ENCODE results near the gene SEBOX. TPM values are rescaled to one million over a fixed set of nuclear protein-coding genes. Genes with fewer than 3 reads are reported as not detected.

SEBOX gene
- total and polyA plus RNA-seq, 5 experiments from 2014 or later: not detected

GRCh38 chr17:28372203-28372944 is 7.4 kb upstream of the SEBOX start:
- POLR2A ChIA-PET: interaction anchor here (0.6 to 4.9 kb wide), 7 partner anchors 12 to 355 kb away, joined by 3 to 29 read pairs (median 12); partner anchors contain the start of genes IFT20, POLDIP2 and TNFAIP1
- Mint-ChIP-seq H3K36me3 (peaks cover 0 to 4% (median 3%) of the 10 kb centered on the region in 3 donors), H3K27me3 (no peaks in the 10 kb centered on the region), H3K4me3 (peak overlapping the region; percentile 68 to 99 (median 78)), H3K27ac (peak overlapping the region in 9 of 10 donors; percentile 50 to 94 (median 73)), H3K9me3 (no peaks in the 10 kb centered on the region), H3K4me1 (peaks cover 12 to 25% (median 23%) of the 10 kb centered on the region in 4 donors)
- ATAC-seq: peak; percentile 3 to 5
- DNase-seq: peak in 1 of 10 donors; percentile 54

DNA sequence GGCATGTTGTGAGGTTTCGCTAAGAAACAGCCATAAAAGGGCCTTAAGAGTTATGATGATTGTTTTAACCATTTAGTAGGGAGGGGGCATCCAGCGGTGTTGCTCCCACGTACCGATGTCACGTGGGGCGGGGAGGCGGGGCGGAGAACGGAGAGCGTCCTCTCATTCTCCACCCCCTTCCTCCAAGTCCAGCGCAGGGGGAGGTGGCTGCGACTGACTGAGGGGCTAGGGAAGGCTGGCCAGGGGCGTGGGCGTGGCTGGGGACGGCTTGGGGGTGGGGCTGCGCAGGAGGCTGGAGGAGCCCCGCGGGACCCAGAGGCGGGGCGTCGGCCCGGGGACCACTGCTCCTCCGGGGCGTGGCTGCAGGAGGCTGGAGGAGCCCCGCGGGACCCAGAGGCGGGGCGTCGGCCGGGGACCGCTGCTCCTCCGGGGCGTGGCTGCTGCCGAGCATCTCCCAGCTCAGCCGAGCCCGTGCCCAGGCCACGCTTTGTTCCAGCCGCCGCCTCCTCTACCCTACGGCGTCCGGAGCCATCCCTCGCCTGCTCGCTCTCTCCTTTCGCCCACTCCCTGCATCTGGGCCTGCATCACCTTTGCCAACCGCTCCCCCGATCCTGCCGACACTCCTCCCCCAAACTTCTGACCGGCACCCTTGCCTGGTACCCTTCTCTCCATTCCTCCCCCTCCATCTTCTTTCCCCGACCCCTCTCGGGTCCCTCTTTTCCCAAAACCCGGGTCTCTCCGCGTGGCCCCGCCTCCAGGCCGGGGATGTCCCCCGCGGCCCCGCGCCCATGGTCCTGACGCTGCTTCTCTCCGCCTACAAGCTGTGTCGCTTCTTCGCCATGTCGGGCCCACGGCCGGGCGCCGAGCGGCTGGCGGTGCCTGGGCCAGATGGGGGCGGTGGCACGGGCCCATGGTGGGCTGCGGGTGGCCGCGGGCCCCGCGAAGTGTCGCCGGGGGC is 6.5 kb upstream of the SEBOX start, which contains the start of gene SARM1:
TSS of gene SARM1 (plus strand) at position 450 of the 958 bp plus-strand sequence. CDS start at position 789, 339 bp downstream.
- peak within 1 kb of the TSS; percentile 86 to 99 (median 96) for H3K4me3 Mint-ChIP-seq
- peak; percentile 84 to 85 for ATAC-seq

DNA sequence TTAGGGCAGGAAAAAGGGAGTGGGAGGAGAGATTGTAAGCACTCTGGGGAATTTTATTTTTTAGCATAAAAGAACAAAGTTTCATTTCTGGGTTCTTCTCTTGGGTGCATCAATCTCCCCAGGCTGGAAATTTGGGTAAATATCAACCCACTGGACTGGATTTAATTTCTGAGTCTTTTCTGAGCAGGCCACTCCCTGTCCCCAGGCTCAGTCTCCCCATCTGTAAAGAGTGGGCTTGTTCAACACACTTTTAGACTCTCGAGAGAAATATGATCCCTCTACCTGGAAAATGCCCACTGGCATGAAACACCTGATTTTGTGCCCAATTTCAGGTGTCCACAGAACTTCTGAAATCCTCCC is 5.7 kb upstream of the SEBOX start:
- Mint-ChIP-seq H3K4me1 (peaks cover 12 to 25% (median 23%) of the 10 kb centered on the region in 4 donors), H3K27ac (peak overlapping the region; percentile 85 to 98 (median 94)), H3K4me3 (peak overlapping the region; percentile 86 to 99 (median 96)), H3K36me3 (peaks cover 0 to 4% (median 3%) of the 10 kb centered on the region in 3 donors), H3K27me3 (no peaks in the 10 kb centered on the region), H3K9me3 (no peaks in the 10 kb centered on the region)
- DNase-seq: no peak
- no peak for ATAC-seq
- POLR2A ChIA-PET: interaction anchor here (3.0 to 4.9 kb wide), 2 partner anchors 13 to 35 kb away, joined by 12 to 29 read pairs; partner anchors contain the start of genes IFT20, POLDIP2 and TNFAIP1

More for the DNA sequence above, 6.5 kb upstream of the SEBOX start, which contains the start of gene SARM1:
- peak within 1 kb of the TSS; percentile 87 to 98 (median 96) for H3K27ac Mint-ChIP-seq
- POLR2A ChIA-PET: interaction anchor here (0.6 to 4.9 kb wide), 6 partner anchors 13 to 1975 kb away, joined by 3 to 29 read pairs (median 8); partner anchors contain the start of genes IFT20, POLDIP2 and TNFAIP1
- H3K9me3 Mint-ChIP-seq: no peaks in the 10 kb centered on the region
- peaks cover 12 to 25% (median 23%) of the 10 kb centered on the region in 4 donors for H3K4me1 Mint-ChIP-seq
- peaks cover 0 to 4% (median 3%) of the 10 kb centered on the region in 3 donors for H3K36me3 Mint-ChIP-seq
- no peaks in the 10 kb centered on the region for H3K27me3 Mint-ChIP-seq
- peak; percentile 64 to 89 (median 76) for DNase-seq

GRCh38 chr17:28370035-28370743 is 5.2 kb upstream of the SEBOX start, which contains the start of gene VTN:
Gene VTN (minus strand): TSS chr17:28370307. CDS start chr17:28370203, 104 bp downstream.
- Mint-ChIP-seq H3K27ac (peak within 1 kb of the TSS; percentile 87 to 98 (median 96)), H3K9me3 (no peaks in the 10 kb centered on the region), H3K36me3 (peaks cover 0 to 4% (median 3%) of the 10 kb centered on the region in 3 donors), H3K4me3 (peak within 1 kb of the TSS; percentile 86 to 99 (median 96)), H3K27me3 (no peaks in the 10 kb centered on the region), H3K4me1 (peaks cover 12 to 25% (median 23%) of the 10 kb centered on the region in 4 donors)
- POLR2A ChIA-PET: interaction anchor here (2.3 to 4.9 kb wide), 3 partner anchors 13 to 34 kb away, joined by 7 to 29 read pairs (median 12); partner anchors contain the start of genes IFT20, POLDIP2 and TNFAIP1
- no peak for ATAC-seq
- no peak for DNase-seq

DNA sequence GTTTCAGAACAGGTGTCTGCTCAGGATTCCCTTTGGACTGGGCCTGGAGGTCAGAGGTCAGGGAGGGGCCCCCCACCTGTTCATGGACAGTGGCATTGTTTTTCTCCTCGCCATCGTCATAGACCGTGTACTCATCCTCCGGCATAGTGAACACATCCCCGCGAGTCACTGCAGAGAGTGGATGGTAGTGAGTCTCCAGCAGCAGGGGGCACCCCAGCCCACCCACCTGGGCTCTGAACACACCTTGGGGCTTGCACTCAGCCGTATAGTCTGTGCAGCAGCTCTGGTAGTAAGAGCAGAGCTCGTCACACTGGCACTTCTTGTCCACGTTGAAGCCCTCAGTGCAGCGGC is 4.7 kb upstream of the SEBOX start:
- peak in 1 of 2 donors; percentile 8 for ATAC-seq
- Mint-ChIP-seq H3K4me1 (peaks cover 9 to 23% (median 22%) of the 10 kb centered on the region in 4 donors), H3K27ac (peak overlapping the region in 8 of 10 donors; percentile 25 to 98 (median 84)), H3K9me3 (no peaks in the 10 kb centered on the region), H3K27me3 (no peaks in the 10 kb centered on the region), H3K4me3 (peak overlapping the region in 6 of 10 donors; percentile 23 to 99 (median 71)), H3K36me3 (peaks cover 0 to 2% (median 0%) of the 10 kb centered on the region in 3 donors)
- POLR2A ChIA-PET: interaction anchor here (2.3 to 4.9 kb wide), 3 partner anchors 12 to 34 kb away, joined by 7 to 29 read pairs (median 12); partner anchors contain the start of genes IFT20, POLDIP2 and TNFAIP1
- no peak for DNase-seq

GRCh38 chr17:28368915-28369683 is 4.1 kb upstream of the SEBOX start:
- no peak for ATAC-seq
- POLR2A ChIA-PET: interaction anchor here (2.3 to 4.9 kb wide), 2 partner anchors 12 to 15 kb away, joined by 7 to 29 read pairs; partner anchors contain the start of gene POLDIP2
- H3K36me3 Mint-ChIP-seq: peaks cover 0 to 2% (median 0%) of the 10 kb centered on the region in 3 donors
- H3K27me3 Mint-ChIP-seq: no peaks in the 10 kb centered on the region
- H3K4me1 Mint-ChIP-seq: peaks cover 9 to 23% (median 22%) of the 10 kb centered on the region in 4 donors
- H3K9me3 Mint-ChIP-seq: no peaks in the 10 kb centered on the region
- H3K4me3 Mint-ChIP-seq: peak overlapping the region in 1 of 10 donors; percentile 18
- no peak for DNase-seq
- peak overlapping the region in 4 of 10 donors; percentile 20 to 98 (median 46) for H3K27ac Mint-ChIP-seq

DNA sequence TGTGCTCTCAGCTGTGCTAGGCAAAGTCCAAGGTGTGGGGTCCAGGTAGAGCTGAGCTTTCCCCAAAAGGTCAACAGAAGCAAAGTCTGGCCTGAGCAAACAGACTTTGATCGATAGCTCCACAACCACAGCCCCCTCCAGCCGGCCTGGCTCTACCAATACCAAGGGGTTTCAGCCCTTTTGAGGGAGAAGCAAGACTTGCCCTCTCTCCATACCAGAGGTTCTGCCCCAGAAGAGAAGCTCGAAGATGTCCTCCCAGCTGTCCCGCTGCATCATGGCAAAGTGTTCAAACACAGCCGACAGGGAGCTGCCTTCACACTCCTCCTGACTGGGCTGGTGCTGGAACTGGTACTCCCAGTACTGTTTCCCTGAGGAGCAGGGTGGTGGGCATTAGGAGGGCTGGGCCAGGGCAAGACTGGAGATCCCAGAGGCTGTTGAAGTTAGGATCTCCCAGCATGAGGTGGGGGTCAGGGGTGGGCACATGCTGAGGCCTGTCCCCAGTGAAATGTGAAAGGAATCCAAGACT is 3.4 kb upstream of the SEBOX start:
- no peaks in the 10 kb centered on the region for H3K9me3 Mint-ChIP-seq
- no peak for DNase-seq
- no peak for ATAC-seq
- H3K4me1 Mint-ChIP-seq: peaks cover 7 to 19% (median 18%) of the 10 kb centered on the region in 4 donors
- H3K27me3 Mint-ChIP-seq: no peaks in the 10 kb centered on the region
- no peak overlapping the region for H3K4me3 Mint-ChIP-seq
- peaks cover 0 to 5% (median 0%) of the 10 kb centered on the region in 3 donors for H3K36me3 Mint-ChIP-seq
- H3K27ac Mint-ChIP-seq: peak overlapping the region in 4 of 10 donors; percentile 9 to 56 (median 22)
- POLR2A ChIA-PET: interaction anchor here (2.3 to 2.4 kb wide), 2 partner anchors 10 to 16 kb away, joined by 7 to 11 read pairs; partner anchors contain the start of gene POLDIP2

DNA sequence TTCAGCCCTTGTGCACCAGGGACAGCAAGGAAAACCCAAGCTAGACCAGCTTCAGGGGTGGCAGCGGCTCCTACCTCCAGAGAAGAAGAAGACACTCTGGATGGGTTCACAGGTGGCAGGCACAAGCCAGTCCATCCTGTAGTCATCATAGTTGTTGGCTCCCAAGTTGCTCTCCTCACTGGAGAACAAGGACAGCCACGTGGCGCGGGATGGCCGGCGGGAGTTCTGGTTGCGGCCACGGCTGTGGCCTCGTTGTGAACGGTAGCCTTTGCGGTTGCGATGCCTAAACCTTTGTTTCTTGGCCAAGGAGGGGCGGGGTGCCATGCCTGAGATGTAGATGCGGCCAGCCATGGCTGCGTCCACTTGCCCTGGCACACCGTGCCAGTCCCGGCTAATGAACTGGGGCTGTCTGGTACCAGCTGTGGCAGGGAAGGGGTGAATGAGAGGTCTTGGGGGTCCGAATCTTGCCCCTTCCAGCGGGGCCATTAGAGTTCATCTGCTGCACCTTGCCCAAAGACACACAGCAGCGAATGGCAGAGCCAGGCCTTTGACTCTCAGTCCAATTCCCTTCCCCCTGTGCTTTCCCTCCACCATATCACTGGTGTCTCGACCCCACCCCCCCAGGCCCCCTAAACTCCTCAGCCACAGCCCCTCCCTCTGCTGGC is 2.8 kb upstream of the SEBOX start:
- ATAC-seq: no peak
- Mint-ChIP-seq H3K27me3 (no peaks in the 10 kb centered on the region), H3K9me3 (no peaks in the 10 kb centered on the region), H3K36me3 (peaks cover 0 to 10% (median 0%) of the 10 kb centered on the region in 3 donors), H3K27ac (peak overlapping the region in 2 of 10 donors; percentile 31 to 59), H3K4me3 (no peak overlapping the region), H3K4me1 (peaks cover 6 to 13% (median 13%) of the 10 kb centered on the region in 4 donors)
- peak in 1 of 10 donors; percentile 30 for DNase-seq
- POLR2A ChIA-PET: interaction anchor here (2.4 kb wide), 1 partner anchor 10 kb away, joined by 11 read pairs; the partner anchor contains the start of gene POLDIP2

DNA sequence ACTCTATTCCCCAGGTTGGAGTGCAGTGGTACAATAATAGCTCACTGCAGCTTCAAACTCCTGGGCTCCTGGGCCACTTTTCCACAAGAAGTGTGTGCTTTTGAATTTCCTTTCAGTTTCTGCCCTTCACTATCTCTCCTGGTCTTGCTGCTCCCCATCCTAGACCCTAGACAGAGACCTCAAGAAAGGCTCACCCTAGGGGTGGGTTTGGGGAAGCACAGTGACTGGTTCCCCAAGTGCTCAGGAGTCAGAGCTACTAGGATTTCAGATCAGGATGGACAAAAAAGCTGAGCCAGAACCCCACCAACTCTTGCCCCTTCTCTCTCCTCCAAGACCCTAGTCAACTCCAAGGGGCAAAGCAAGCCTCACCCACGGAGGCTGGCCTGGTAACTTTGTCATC is 1.6 kb upstream of the SEBOX start:
- H3K27me3 Mint-ChIP-seq: no peaks in the 10 kb centered on the region
- DNase-seq (peak in 1 of 10 donors; percentile 48), ATAC-seq (no peak)
- peak overlapping the region in 2 of 10 donors; percentile 37 to 65 for H3K27ac Mint-ChIP-seq
- POLR2A ChIA-PET: interaction anchor here (2.4 kb wide), 1 partner anchor 9 kb away, joined by 11 read pairs; the partner anchor contains the start of gene POLDIP2
- H3K4me3 Mint-ChIP-seq: no peak overlapping the region
- H3K9me3 Mint-ChIP-seq: no peaks in the 10 kb centered on the region
- H3K4me1 Mint-ChIP-seq: peaks cover 5 to 9% (median 6%) of the 10 kb centered on the region in 4 donors
- peaks cover 0 to 22% (median 4%) of the 10 kb centered on the region in 3 donors for H3K36me3 Mint-ChIP-seq

DNA sequence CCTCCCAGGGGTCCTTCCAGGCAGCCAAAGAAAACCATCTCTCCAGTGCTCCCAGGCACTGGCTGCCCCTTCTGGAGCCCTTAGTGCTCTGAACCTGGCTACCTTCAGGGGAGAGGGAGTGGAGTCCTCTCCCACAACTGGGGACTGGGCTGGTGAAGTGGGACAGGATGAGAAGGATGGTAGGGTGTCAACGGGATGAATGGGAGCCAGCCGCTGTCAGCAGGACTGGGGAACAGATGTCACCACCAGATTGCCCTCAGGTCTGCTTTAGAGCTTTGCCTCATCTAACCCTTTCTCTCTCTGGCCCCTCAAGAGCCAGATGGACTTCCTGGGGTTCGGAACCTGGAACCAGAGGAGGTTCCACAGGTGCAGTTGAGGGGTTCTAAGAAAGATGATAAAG is 488 bp upstream of the SEBOX start:
- POLR2A ChIA-PET: interaction anchor here (0.7 kb wide), 1 partner anchor 15 kb away, joined by 3 read pairs; no protein-coding TSS in a partner anchor
- Mint-ChIP-seq H3K4me3 (no peak overlapping the region), H3K4me1 (peaks cover 0 to 2% (median 1%) of the 10 kb centered on the region in 4 donors), H3K36me3 (peaks cover 0 to 31% (median 8%) of the 10 kb centered on the region in 3 donors), H3K27ac (no peak overlapping the region), H3K27me3 (no peaks in the 10 kb centered on the region), H3K9me3 (no peaks in the 10 kb centered on the region)
- DNase-seq (peak in 1 of 10 donors; percentile 36), ATAC-seq (no peak)
